HG03196 (cell line): ENCODE data around the gene PXT1.

Experiments
- ATAC-seq: cut with Tn5 transposase; IDR thresholded peaks from one replicate; pipeline ENCODE4 v1.9.1; 2021; ENCODE audit not compliant: unreplicated experiment

The PXT1 gene

GRCh38 chr6:36347621-36348020 lies 95.0 kb downstream of the PXT1 start:
- ATAC-seq: no peak

DNA sequence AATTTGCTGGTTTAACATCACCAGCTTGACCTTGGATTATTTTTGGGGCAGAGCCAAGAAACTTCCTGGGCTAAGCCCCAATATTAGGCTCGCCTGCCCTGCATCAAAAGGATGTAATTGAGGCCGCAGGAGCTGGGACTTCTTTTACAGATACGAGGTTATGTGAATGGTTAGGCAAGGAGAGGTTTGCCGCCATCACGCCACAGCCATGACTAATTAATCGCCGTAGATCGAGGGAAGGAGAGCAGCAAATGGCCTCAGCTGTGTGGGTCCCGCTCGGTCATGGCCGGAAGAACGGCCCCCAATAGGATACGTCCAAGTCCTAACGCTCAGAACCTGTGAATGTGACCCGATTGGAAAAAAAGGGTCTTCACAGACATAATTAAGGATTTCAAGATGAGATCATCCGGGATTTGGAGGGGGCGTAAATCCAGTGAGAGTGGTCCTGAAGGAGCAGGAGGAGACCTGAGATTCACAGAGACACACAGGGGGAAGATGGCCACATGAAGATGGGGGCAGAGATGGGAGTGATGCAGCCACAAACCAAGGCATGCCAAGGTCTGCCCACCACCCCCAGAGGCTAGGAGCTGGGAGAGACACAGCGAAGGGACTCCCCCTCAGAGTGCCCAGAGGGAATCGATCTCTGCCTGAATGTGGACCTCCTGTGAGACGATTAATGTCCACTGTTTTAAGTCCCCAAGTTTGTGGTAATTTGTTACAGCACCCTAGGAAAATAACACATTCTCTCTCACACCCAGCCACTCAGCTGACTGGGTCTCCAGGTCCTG lies 96.0 kb downstream of the PXT1 start:
- ATAC-seq: no peak

DNA sequence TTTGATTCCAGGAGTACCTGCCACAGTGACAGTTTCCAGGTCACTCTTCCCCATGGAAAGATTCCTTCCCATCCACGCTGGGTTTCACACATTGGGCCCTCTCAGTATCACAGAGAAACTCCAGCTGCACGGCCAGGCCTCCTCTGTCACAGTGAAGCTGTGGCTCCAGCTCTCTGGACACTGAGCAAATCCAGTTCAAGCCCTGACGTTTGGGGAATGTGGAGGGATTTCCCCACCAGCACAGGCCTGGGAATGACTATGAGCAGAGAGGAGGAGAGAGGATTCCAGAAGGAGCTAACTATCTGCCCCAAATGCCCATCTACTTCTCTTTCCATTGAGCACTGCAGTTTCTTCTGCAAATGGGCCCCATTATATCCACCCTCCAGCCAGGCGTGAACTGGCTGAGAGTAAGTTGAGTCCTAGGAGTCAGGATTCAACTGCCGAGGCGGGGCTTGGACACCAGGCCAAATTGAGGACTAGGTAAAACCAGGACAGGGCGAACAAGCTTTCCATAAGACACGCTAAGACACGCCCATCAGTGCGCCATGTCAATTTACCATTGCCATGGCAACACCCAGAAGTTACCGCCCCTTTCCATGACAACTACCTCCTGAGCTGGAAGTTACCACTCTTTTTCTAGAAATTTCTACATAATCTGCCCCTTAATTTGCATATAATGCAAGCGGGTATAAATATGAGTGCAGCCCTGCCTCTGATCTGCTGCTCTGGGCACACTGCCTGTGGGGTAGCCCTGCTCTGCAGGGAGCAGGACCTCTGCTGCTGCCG lies 96.8 kb downstream of the PXT1 start:
- ATAC-seq: no peak

GRCh38 chr6:36343109-36343680 lies 99.5 kb downstream of the PXT1 start:
- no peak for ATAC-seq

GRCh38 chr6:36340618-36341454 lies 101.8 kb downstream of the PXT1 start:
- no peak for ATAC-seq
